GM08714 (cell line): ENCODE results near the gene RBM19.

Experiments used
- H3K4me3 ChIP-seq: fragments of 200-500 bp; sonication (Bioruptor generic); 2 replicates; pipeline ENCODE4 v1.5.1; 2014; ENCODE audit warnings: mild to moderate bottlenecking, low read length, inconsistent platforms
- ZNF274 ChIP-seq: IDR thresholded peaks from 2 replicates; pipeline ENCODE4 v1.6.1; 2012; ENCODE audit warnings: mild to moderate bottlenecking, low read depth, low read length

RBM19 gene

DNA sequence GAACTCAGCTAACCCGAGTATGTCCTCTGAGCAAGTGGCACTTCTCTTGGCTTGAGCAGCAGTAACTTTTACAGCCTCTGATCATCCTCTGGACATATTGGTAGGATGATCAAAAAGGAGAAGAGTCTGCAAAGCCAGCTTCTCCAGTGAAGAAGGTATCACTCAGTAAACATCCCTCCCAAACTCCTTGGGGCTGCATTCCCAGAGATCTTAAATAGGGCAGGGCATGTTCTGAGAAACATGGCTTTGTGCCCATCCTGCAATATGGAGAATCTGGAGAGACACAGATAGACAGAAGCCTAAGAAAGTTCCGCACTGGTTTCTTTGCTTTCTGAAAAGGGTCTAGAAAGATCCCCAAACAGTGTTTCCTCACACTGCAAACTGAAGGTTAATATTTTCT, 65.4 kb downstream of the RBM19 start:
- no peak overlapping the region for H3K4me3 ChIP-seq
- TF ChIP-seq ZNF274, result no peak

DNA sequence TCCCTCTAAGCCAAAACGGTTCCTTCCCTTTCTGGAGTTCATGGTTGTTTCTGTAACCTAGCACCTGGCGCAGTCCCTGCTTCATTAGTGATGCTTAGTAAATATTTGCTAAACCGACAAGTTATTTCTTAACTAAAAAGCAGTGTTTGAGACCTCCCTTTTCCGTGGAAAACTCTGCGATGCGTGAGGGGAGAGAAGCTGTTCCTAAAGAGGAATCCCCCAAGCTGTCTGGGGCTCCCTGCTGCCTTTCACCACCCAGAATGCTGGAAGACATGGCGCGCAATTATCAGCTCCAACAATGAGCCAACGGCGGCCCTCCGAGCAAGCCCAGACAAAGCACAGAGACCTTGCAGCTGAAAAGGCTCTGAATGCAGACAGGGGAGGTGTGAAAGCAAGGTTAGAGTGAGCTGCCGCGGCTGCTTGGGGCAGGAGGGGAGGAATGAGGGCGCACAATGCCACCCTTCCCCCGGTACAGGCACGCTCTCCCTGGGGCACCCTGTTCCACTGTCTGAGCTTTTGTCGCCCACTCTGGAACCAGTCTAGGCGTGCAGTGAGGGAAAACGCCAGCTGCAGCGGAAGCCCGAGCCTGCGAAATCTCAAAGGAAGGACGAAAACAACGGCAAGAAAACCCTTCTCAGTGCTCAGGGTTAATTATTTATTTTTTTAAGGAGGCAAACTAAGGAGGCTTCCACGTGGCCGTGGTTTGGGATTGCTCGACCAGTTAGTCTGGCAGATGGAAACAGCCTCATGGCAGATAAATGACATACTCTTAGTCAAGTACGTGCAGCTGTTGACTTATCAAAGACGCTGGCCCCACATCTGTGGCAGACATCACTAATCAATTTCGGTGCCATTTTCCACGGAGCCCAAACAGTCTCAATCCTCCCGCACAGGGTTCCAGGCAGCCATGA, 66.3 kb downstream of the RBM19 start:
- H3K4me3 ChIP-seq, result no peak overlapping the region
- TF ChIP-seq ZNF274, result no peak

DNA sequence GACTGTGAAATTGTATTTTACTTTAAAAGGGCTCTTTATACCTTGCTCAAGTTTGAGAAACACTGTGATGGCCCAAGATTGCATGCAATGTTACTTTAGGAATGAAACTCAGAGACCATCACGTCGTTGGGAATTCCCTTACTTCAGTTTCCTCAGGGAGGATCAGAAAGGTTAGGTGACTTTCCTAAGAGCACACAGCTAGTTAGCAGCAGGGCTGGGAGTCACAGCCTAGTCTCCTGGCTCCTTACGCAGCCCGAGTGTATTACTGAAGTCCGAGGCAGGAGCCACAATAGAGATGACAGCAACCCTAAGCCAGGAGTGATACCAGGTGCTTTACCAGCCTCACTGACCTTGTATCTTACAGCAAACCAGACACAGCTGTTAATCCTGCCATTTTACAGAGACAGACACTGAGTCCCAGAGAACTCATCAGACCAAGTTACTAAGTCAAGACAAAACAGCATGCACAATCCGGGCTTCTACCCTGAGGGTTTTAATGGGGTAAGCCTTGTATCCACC, 67.0 kb downstream of the RBM19 start:
- no peak for TF ChIP-seq ZNF274
- H3K4me3 ChIP-seq, result no peak overlapping the region

DNA sequence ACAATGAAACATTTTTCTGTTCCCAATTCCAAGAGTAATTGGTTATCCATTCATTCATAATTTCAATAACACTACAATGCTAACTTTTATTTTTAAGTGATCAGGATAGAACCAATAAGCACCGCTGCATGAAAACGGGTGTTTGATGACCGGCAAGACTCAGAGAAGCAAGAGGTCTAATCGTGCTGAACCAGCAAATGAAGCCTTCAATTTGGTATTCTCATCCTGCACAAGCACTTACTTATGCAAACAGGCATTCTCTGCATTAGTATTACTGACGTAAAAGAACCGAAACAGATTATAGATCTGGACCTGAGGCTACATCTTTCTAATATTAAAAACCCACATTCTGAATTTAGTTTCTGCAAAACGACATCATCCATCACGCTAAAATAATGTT, 67.7 kb downstream of the RBM19 start:
- H3K4me3 ChIP-seq, result no peak overlapping the region
- no peak for TF ChIP-seq ZNF274

DNA sequence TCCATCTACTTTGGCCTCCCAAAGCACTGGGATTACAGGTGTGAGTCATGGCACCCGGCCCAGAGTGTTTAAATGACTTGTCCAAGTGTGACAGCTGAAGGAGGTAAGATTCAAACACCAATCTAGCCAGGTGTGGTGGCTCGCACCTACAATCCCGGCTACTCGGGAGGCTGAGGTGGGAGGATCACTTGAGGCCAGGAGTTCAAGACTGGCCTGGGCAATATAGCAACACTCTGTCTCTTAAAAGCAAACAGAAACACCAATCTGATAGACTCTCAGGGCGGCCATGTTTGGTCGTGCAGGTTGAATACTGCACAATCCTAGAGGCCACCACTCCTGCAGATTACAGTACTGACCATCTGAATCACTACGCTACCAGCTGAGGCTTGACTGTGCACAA, 68.7 kb downstream of the RBM19 start:
- H3K4me3 ChIP-seq, result no peak overlapping the region

DNA sequence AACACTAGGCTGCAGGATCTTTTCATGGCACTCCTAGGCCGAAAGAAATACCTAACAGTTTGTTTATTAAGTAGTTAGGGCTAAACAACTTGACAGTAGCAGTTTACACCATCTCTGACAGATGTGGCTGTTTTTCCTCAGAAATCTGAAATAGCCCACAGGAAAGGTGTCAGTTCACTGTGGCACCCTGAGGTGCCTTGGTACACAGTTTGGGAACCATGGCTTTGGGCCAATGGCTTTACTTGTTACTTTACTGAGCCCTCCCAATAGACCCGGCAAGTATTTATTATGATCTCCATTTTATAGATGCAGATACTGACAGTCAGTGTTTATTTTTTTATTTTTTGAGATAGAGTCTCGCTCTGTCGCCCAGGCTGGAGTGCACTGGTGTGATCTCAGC, 69.3 kb downstream of the RBM19 start:
- H3K4me3 ChIP-seq, result no peak overlapping the region
- no peak for TF ChIP-seq ZNF274

More for the DNA sequence above, 68.7 kb downstream of the RBM19 start:
- TF ChIP-seq ZNF274, result no peak

DNA sequence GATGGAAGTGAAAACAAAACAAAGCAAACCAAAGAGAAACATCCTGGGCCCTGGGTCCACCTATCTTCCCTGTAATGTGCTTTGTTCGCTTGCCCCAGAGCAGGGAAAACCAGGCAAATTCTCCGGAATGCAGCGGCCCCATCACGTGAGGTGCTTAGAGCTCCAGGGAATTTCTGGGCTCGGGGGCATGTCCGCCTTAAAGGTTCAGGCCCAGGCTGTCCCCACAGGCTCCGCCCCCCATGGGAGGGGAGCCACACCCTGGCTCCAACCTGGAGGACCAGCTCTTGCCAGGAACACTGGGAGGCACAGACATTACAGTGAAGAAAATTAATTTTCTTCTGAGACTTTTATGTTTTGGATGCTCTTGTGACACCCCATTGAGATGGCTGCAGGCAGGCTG, 69.9 kb downstream of the RBM19 start:
- H3K4me3 ChIP-seq, result no peak overlapping the region
- no peak for TF ChIP-seq ZNF274

DNA sequence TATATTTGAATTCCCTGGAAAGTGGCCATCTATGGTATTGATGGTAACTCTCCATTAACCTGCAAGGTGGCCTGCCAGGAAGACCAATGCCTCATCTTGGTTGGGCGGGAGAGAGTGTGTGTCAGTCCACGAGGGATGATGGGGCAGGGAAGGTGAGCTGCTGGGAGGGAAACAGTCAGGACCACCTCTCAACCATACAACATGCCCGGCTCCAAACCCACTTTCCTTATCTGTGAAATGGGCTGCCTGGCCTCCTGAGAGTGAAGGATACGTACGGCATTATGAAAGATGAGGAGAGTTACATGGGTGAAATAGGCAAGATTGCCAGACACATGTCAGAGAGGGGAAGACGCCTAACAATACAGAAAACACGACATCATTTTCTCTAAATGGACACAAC, 70.9 kb downstream of the RBM19 start:
- no peak overlapping the region for H3K4me3 ChIP-seq
- no peak for TF ChIP-seq ZNF274

DNA sequence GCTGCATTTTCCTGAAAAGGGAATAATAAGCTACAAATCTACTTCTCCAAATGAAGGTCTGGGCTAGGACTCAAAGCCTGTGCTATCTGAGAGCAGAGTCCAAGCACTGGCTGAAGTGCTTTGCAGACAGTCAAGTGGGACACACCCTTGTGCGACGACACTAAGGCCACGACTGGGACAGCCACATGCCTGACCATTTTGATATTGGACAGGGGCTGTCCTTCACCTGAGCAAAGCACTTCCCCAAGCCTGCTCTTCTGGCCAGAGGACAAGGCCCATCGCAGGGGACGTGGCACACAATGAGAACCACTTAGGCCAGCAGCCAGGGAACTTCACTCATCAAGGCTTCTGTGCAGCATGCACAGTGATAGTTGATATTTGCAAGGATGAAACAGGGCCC, 71.4 kb downstream of the RBM19 start:
- no peak for TF ChIP-seq ZNF274
- H3K4me3 ChIP-seq, result no peak overlapping the region

DNA sequence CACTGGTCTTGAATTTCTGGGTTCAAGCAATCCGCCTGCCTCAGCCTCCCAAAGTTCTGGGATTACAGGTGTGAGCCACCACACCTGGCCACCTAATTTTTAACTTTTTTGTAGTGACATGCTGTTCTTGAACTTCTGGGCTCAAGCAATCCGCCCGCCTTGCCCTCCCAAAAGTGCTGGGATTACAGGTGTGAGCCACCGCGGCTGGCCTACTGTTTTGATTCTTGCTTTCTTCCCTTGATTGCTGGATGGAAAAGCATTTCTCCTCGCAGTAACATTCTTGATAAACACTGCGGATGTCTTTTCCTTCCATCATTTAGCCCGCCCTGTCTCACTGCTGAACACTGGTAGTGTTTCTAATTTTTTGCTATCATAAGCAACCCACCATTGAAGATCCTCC, 72.9 kb downstream of the RBM19 start:
- no peak for TF ChIP-seq ZNF274
- no peak overlapping the region for H3K4me3 ChIP-seq

DNA sequence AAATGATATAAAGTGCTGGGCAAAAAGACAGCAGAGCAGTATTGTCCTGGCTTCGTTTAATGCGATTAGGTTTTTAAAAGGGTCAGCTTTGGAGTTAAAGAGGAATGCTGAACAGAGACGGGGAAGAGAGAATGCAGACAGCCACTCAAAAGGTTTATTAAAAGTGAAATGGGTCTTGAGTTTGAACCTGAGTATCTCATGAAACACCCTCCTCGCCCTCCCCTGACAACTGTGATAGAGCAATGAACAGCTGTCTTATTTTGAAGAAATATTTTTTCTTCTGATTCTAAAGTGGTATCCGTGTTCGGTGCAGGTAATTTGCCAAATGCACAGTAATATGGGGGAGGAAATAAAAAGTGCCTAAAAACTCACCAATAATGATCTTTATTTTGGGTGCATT, 73.6 kb downstream of the RBM19 start:
- no peak for TF ChIP-seq ZNF274
- H3K4me3 ChIP-seq, result no peak overlapping the region

DNA sequence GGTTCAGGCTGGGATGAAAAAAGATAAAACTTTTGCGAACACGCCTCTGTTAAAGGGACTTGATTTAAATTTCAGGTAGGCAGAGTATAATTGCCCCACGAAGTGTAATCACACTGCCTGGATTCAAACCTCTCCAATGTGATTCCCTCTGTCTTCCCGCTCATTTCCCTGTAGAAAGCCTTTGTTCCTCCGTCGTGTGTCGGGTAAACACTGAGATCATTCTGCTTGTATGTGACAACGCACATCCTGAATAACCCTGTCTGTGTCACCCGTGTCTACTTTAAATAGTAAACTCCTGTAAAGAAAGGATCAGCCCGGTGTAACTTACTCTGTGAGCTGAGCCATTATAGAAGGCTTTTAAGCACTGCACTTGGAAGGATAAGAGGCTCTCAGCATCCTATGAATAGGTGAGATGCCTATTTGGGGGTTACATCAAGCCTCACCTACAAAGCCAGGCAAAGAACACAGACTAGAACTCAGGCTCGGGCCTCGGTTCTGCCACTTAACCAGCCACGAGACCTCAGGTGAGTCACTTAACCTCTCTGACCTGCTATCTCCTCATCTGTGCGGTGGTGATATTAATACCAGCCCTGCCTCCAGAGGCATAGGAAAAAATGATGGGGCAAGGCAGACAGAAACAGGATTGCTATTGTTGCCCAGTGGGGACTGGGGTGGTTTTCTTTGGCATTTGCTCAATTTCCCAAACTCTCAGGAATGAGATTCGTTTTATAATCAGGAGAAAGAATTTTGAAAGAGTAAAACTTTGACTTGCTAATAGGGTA, 74.2 kb downstream of the RBM19 start:
- H3K4me3 ChIP-seq, result no peak overlapping the region
- TF ChIP-seq ZNF274, result no peak

DNA sequence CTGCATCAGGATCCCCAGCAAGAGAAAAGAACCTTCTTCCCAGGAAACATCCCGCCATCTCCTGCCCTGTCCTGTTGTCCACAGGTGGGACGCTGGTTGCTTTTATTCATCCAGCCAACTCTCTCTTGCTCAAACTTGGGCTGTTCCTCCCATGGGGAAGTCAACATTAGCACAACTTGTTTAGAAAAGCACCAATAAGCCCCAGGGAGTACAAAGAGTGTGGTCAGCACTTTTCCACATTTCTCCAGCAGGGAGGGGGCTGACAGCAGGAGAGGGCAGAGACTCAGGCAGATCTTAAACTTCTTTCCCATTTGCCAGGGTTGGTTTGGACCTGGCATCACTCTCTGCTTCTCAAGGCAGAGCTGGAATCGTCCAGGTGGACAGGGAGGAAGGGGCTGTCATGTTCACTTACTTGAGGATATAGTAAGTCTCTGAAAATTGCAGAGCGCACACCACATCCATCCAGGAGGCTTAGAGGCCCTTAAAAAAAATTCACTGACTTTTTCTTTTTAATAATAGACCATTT, 74.9 kb downstream of the RBM19 start:
- H3K4me3 ChIP-seq, result no peak overlapping the region
- no peak for TF ChIP-seq ZNF274

DNA sequence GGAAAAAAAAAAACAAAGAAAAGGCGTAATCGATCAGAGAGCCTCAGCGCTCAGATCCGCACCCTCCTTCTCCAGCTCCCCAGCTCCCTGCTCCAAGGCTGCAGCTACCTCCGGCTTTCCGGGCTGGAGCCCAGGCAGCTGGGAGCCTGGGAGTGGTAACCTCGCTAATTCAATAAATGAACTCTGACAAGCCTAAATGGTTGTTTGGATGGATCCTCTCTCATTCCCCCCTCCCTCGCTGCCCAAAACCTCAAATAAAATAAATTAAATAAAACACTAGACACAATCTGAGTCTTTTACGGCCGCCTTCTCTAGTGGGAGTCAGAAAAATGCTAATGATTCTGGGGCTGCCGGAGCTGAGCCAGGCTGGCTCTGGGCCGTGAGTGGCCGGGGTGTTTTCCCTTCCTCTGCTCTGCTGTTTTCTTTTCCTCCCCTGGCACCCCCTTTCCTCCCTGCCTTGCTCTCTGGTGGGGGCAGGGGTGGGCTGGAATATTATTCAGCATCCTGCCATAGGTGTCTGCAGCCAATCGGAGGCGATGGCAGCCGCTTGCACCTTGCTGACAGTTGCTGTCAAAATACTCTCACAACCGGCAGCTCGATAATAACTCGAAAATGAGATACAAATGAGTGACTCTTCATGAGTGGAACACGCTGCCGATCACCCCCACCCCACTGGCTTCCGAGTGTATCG, 76.1 kb downstream of the RBM19 start:
- TF ChIP-seq ZNF274, result no peak
- H3K4me3 ChIP-seq, result no peak overlapping the region

DNA sequence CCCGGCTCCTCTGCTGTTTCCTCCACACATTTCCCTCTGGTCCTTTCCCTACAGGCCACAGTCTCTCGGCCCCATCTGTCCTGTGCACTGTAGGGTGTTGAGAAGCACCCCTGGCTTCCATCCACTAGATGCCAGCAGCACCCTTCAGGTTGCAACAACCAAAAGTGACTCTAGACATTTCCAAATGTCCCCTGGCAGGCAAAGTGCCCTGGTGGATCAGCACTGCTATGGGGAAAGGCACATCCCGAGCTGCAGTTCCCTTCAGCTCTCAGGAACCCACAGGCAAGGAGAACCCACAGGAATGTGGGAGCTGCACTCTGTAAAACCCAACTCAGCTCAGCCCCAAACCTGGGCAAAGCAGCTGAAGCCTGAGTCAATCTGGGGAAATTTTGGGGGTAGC, 77.0 kb downstream of the RBM19 start:
- H3K4me3 ChIP-seq, result no peak overlapping the region
- no peak for TF ChIP-seq ZNF274
